Muscle of back (tissue), 11 donors: ENCODE measurements around the gene RNF224. TPM values are rescaled to one million over a fixed set of nuclear protein-coding genes. Genes with fewer than 3 reads are reported as not detected.
"Not testable (repeated sequence)": the region's sequence is repeated elsewhere in the genome, so short reads cannot be mapped to it uniquely, and the experiment has no call there.

Source experiments
- DNase-seq, 3 donors: peaks; one replicate each; pipeline versions ENCODE4 v3.0.0 to v3.0.0-alpha.2; 2013
- polyA plus RNA-seq, 10 donors: library from polyadenylated mRNA; unstranded; fragments of 120-200 nt; gene quantifications; one replicate each; pipeline ENCODE4 v1.2.1, GENCODE V29; 2013; ENCODE audit not compliant: insufficient read length in 10 of 10

RNF224 gene
- polyA plus RNA-seq, 10 donors, result 0.80 to 3.4 (median 1.5) TPM

DNA sequence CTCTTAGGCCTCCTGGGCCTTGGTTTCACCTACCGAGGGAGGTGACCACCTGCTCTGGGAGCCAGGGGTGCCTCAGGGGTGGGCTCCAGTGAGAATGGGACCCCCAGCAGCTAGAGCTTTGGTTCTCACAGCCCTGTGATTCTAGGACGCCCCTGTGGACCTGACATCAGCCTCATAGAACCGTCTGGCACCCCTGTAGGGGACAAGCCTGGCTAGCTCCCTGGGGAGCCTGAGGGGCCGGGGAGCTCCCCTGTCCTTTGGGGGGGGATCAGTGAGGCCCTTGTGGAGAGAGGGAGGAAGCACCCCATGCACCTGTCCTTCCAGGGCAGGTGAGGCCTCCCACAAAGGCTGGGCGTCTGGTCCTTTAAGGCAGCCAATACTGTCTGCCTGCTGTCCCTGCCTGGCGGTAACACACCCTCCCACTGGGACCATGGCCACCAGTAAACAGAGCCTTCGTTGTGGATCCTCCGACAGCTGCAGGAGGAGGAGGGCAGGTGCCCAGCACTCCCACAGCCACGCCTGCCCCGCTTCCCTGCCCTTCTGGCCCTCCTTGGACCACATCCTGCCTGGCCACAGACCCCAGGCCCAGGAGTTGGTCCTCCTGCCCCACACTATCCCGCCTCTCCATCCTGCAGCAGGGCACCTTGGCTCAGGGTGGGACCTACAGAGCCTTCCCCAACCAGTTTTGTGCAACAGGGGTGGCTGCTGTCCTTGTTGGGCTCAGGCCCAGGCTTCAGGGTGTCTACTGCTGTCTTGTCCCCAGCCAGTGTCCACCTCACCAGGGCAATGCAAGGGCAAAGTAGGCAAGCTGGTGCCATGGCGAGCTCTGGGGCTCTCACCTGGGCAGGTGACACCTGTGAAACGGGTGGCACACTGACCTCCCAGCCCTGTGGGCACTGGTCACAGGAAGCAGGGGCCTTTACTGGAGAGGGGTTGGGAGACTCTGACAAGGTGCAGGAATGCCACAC lies 10.7 kb downstream of the RNF224 start:
- peak in 2 of 3 donors; percentile 59 to 64 for DNase-seq

DNA sequence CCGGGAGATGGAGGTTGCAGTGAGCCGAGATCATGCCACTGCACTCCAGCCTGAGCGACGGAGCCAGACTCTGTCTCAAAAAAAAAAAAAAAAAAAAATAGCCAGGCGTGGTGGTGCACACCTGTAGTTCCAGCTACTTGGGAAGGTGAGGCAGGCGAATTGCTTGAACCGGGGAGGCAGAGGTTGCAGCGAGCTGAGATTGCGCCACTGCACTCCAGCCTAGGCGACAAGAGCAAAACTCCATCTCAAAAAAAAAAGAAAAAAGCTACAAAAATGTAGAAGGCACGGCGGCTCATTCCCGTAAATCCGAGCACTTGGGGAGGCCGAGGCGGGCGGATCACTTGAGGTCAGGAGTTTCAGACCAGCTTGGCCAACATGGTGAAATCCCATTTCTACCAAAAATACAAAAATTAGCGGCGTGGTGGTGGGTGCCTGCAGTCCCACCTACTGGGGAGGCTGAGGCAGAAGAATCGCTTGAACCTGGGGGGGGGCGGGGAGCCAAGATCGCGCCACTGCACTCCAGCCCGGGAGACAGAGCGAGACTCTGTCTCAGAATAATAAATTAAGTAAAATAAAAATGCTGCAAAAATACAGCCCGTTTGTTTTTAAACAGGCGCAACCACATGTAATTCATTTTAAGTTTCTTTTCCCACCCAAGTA lies 12.4 kb downstream of the RNF224 start:
- DNase-seq, result not testable (repeated sequence)

GRCh38 chr9:137240318-137240840 lies 13.1 kb downstream of the RNF224 start:
- DNase-seq, result peak in 2 of 3 donors; percentile 65 to 88

DNA sequence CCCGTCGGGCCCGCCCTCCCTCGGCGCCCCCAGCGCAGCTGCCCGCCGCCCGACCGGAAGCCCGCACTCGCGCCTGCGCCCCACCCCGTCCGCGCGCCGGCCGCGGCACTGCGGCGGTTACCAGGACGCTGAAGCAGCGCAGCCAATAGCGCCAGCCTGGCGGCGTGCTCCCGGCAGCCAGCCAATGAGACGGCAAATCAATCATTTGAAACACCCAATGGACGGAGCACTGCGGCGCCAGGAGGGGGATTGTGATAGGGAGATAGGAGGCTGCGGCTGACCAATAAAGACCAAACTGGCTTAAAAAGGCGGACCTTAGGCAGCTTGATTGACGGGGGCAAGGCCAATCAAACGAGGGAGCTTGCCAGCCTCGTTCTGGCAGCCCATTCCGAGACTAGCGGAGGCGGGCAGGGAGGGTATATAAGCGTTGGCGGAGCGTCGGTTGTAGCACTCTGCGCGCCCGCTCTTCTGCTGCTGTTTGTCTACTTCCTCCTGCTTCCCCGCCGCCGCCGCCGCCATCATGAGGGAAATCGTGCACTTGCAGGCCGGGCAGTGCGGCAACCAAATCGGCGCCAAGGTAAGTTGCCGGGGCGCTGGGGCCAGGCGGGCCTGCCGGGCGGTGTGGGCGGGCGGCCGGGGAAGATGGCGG lies 13.7 kb downstream of the RNF224 start, which contains the start of gene TUBB4B:
TSS of gene TUBB4B (plus strand) at position 447 of the 649 bp plus-strand sequence. CDS start at position 521, 74 bp downstream.
- peak; percentile 100 for DNase-seq

DNA sequence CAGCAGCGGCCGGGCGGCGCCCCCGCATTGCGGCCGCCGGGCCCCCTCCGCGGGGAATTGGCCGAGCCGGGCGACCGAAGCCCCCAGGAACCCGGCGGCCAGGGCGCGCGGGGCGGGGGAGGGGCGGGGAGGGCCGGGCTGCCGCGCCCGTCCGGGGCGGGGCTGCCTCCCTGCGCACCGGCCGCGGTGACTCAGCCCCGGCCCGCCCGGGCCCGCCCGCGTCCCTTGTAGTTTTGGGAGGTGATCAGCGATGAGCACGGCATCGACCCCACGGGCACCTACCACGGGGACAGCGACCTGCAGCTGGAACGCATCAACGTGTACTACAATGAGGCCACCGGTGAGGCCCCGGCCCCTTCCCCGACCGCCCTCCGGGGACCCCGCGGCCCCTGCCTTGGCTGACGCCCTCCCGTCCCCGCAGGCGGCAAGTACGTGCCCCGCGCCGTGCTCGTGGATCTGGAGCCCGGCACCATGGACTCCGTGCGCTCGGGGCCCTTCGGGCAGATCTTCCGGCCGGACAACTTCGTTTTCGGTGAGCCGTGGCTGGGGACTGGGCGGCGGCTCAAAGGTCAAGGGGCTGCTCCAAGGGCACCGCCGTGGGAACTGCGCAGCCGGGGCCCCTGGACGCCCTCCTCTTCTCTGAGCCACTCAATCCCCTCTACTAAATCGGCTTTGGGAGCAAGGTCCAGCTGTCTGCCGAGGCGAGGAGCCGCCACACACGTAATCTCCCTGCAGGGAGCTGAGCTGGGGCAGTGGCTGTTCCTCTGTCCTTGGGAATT lies 14.4 kb downstream of the RNF224 start:
- peak in 1 of 3 donors; percentile 54 for DNase-seq

DNA sequence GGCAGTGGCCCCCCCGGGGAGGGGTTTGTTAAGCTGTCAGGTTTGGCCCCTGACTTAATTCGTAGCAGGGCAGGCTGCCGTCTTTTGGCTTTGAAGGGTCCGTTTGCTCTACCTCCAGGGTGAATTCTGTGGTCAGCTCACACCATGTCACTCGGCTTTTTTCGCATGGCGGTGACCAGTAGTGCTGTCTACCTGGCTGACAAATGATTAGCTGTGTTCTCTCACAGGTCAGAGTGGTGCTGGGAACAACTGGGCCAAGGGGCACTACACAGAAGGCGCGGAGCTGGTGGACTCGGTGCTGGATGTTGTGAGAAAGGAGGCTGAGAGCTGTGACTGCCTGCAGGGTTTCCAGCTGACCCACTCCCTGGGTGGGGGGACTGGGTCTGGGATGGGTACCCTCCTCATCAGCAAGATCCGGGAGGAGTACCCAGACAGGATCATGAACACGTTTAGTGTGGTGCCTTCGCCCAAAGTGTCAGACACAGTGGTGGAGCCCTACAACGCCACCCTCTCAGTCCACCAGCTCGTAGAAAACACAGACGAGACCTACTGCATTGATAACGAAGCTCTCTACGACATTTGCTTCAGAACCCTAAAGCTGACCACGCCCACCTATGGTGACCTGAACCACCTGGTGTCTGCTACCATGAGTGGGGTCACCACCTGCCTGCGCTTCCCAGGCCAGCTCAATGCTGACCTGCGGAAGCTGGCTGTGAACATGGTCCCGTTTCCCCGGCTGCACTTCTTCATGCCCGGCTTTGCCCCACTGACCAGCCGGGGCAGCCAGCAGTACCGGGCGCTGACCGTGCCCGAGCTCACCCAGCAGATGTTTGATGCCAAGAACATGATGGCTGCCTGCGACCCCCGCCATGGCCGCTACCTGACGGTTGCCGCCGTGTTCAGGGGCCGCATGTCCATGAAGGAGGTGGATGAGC lies 15.2 kb downstream of the RNF224 start:
- no peak for DNase-seq

- not testable (repeated sequence) for DNase-seq
Measured at GRCh38 chr9:137243266-137243625, 15.9 kb downstream of the RNF224 start.

DNA sequence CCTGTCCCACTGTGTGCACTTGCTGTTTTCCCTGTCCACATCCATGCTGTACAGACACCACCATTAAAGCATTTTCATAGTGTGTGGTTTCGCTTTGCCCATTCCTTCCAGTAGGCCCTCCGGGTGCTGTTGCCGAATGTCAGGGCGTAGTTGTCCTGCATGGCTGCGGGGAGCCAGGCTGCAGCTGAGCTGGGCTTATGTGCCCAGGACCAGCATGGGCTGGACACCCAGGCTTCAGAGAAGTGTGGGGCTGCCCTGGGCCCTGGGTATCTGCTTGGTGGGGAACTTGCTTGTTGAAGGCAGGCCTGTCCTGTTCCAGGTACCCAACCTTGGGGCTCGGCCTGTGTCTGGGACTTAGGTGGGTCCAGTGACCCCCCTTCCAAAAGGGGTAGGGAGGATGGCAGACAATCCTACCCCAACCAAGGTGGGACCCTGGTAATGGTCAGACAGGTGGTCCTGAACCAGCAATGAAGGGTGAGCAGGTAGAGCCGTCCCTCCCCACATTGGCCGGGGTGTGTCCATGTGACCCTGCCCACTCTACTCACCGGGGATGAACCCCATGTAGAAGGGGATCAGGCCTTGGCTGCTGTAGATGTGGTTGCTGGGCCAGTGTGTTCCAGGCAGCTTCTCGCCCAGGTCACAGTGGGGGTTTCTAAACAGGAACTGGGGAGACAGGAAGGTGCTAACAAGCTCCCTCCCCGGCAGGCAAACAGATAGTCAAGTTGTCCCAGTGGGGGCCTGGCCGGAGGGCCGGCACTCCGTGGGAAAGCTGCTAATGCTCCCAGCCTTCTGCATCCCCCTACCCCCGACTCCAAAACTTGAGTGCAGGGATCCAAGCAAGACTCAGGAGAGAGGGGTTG lies 16.6 kb downstream of the RNF224 start:
- DNase-seq, result no peak

- no peak for DNase-seq
Measured at GRCh38 chr9:137244486-137245449, 17.5 kb downstream of the RNF224 start.

DNA sequence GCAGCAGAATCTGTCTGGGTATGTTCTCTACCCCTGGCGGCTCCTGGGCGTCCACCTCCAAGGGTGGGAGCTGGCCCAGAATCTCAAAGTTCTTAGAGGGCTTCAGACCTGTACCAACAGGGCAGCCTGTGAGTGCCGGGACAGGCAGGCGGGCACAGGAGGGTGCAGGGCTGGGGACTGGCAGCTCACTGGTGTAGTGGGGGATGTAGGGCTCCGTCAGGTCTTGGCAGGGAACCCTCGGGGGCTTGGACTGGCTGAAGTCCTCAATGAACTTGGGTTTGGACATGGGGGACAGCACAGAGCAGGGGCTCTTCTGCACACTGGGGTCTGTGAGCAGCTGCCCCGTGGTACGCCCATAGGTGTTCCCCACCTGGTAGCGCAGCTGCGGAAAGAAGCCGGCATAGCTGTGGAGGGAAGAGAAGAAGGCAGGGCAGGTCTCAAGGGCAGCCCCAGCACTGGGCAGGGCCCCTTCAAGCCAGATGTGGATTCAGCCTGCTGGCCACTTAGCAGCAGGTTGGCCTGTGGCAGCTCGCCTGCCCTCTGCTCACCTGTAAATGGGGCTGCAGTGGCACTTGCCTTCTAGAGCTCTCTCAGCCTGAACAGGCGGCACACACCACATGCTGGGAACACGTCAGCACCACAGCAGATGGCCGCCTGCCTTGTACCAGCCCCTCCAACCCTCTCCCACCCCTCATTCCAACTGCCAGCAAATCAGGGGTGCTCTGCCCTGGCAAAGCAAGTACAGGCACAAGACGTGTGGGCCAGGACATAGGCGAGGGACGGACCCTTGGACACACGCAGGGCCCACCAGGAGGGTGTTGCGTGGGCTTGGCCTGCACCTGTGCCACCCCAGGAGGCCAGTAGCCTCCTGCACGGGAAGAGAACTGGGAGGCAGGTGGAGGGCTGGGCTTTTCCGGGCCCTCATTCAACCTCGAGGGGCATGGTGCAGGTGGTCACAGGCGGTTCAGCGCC lies 18.4 kb downstream of the RNF224 start:
- DNase-seq, result no peak

DNA sequence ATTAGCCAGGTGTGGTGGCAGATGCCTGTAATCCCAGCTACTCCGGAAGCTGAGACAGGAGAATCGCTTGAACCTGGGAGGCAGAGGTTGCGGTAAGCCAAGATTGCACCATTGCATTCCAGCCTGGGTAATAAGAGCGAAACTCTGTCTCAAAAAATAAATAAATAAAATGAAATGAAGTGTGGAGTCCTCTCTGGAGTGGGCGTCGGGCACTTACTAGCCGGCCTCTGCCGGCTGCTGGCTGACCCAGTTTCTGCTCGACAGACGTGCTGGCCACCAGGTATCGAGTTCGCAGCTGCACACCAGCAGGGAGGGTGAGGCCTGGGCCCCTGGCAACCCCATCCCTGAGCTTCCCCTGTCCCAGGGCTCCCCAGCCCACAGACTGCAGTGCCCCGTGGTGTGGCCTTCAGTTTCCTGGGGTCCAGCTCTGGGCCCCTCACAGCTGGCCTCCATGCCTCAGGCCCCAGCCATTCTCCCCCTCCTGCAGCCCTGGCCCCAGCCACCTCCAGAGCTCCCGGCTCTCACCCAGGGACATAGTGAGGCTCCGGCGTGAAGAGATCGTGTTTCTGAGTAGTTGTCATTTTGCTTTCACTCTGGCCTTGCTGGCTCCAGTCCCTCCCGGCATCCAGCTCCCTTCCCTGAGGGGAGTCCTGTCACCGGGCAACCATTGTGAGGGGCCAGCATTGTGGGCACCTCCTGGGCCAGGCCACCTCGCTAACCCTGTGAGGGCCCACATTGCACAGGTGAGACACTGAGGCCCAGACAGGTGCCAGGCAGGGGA lies 20.0 kb downstream of the RNF224 start:
- no peak for DNase-seq

GRCh38 chr9:137247916-137248175 lies 20.5 kb downstream of the RNF224 start:
- DNase-seq, result no peak

DNA sequence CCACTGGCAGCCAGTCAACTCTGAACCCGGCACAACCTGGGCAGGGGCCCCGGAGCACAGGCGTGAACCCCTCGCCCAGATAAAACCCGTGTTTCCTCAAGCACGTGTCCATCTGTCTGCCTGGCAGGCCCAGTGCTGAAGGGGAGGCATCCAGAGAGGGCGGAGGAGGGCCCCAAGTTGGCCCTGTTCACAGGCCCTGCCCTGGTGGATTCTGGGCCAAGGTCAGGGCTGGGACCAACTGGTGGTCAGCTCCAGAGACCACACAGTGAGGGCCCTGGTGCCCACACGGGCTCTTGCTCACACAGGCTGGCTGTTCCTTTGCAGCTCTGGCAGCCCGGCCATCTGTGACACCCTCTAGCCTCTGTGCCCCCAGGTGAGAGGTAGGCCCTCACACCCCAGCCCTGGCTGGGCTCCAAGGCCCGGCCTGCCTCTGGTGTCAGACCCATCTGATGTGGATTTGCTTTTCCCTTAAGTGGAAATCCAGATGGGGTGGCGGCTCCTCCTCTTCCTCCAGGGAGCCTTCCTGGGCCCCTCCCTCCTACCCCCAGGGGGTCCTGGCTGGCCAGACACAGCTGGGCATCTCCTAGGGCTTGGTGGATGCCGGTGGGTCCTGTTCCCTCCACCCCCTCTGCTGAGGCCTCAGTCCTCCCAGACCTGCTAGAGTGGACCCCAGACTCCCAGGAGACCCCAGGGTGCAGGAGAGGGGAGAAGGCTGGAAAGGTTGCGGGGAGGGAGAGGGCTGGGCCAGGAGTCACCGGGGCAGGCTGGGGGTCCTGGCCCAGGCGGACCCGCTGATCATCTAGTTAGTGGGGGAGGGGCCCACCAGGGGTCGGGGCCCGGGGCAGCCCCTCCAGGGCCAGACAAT lies 23.3 kb downstream of the RNF224 start:
- no peak for DNase-seq

DNA sequence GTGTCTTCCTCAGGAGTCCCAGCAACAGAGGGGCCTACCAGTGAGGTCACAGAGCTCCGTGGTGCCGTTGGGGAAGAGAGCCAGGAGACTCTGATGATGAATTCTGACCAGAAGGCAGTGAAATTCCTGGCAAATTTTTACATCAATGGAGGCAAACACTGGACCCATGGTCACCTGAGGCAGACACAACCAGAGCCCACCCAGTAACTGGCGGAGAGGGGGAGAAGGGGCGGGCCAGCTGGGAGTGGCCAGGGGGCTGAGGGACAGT lies 23.8 kb downstream of the RNF224 start, which contains the start of gene STPG3:
TSS of gene STPG3 (plus strand) at position 93 of the 268 bp plus-strand sequence. CDS start at position 94, 1 bp downstream.
- no peak for DNase-seq
